NCI-H128 (cell line): Measurements from ENCODE around the gene VPS37B.
A peak's percentile ranks its signal among the peaks of the same experiment; 100 is the strongest.
"Not testable (repeated sequence)": the region's sequence is repeated elsewhere in the genome, so short reads cannot be mapped to it uniquely, and the experiment has no call there.

Experiments used
- DNase-seq: peaks from one replicate; lab custom pipeline; 2025; ENCODE audit not compliant: unreplicated experiment; lab: John Stamatoyannopoulos, UW

VPS37B gene

GRCh38 chr12:122884091-122884826 lies 11.7 kb downstream of the VPS37B start:
- DNase-seq = no peak

GRCh38 chr12:122882908-122883558 lies 12.9 kb downstream of the VPS37B start:
- DNase-seq = no peak

DNA sequence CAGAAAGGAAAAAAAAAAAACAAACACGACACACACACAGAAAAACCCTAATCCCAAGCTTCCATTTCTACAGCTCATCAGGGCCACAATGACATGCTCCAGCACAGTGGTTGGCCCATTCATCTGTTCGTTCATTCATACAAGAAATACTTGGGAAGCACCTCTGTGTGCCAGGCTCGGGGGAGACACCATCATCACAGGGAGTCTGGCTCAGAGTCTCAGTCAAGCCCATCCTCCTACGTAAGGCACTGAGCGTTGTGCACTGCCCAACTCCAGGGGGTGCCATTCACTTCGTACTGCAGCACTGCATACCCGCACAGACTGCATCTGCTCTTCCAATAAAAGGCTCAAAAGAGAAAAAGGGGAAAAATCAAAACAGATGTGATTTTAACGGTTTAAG lies 15.3 kb downstream of the VPS37B start:
- DNase-seq = no peak

GRCh38 chr12:122880155-122880667 lies 15.7 kb downstream of the VPS37B start:
- no peak for DNase-seq

DNA sequence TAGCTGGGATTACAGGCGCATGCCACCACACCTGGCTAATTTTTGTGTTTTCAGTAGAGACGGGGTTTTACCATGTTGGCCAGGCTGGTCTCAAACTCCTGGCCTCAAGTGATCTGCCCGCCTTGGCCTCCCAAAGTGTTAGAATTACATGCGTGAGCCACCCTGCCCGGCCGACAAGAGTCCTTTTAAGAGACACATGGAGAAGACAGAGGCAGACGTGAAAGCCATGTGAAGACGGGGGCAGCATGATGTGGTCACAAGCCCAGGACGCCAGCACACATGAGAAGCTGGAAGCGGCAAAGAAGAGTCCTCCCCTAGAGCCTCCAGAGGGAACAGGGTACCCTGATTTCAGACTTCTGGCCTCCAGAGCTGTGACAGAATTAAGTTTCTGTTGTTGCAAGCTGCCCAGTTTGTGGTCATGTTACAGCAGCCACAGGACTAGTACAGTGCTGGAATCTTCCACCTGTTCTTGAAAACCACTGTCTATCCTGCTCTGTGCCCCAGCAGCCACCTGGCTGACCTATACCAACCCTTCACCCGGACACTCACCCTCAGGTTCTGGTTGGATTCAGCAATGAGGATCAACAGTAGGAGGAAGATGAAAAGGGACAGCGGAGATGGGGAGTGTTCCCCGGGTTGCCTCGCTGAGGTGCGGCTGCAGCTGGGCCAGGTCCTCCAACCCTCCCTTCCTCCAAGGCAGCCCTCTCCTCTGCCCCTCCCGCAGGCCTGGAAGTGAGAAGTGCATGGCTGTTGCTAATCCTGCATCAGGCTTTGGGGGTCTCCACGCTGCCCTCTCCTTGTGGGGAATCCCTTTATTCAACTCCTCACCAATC lies 16.9 kb downstream of the VPS37B start:
- no peak for DNase-seq

DNA sequence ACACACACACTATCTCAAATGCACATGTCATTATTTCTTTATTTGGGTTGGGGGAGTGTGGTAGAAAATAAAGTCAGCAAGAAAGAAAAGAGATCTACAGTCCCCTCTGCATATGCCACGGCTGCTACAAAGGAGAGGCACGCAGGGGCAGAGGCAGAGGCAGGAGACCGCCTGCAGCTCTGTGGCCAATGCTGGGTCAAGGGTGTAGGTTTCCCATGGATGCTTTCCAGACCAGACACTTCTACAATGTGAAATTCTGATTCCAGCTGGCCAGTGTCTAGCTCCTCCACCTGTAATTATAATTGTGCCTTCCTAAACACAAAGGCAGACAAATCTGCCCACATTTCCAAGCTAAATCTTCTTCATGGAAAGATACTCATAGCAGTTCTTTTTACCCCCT lies 19.2 kb downstream of the VPS37B start:
- no peak for DNase-seq

DNA sequence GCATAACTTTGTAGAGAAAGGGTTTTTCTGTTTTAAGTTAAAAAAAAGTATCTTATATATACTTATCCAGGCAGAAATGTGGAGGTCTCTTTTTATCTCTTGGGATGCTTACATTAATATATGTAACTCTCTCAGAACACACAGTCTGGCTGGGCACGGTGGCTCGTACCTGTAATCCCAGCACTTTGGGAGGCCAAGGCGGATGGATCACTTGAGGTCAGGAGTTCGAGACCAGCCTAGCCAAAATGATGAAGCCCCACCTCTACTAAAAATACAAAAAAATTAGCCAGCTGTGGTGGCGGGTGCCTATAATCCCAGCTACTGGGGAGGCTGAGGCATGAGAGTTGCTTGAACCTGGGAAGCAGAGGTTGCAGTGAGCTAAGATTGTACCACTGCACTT lies 19.6 kb downstream of the VPS37B start:
- DNase-seq = not testable (repeated sequence)

GRCh38 chr12:122875590-122876220 lies 20.2 kb downstream of the VPS37B start:
- DNase-seq = no peak

DNA sequence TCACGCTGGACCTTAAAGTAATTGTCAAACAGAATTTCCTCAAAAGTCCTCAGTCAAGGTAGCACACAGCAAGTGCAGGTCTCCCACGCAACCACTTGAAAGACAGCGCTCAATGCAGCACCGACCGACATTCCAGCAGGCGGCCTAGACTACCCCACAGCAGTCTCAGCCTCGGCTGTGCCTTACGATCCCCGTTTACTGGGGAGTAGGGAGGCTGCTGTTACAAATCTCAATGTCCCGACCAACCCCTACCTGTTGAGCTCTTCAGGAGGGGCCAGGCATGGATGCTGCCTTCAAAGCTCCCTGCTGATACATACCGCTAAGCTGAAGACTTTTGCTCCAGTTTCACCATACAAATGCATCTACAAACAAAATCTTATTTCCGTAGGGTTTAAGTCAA lies 21.8 kb downstream of the VPS37B start:
- no peak for DNase-seq

DNA sequence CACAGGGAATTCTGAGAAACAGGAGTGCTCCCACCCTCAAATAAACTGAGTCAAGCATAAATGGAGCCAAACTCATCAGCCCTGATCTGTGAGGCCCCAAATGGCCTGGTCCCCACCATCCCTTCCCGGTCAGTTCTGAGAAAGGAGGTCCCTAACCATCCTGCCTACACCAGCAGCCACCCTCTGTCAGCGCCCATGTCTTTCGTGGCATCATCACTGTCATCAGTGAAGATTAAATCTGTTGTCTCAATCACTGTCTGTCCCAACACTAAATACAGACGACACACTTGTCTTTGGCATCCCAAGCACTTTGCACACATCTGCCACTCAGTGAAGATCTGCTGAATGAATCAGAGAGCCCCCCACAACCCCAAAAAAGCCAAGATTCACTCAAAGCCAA lies 22.4 kb downstream of the VPS37B start:
- DNase-seq = no peak

DNA sequence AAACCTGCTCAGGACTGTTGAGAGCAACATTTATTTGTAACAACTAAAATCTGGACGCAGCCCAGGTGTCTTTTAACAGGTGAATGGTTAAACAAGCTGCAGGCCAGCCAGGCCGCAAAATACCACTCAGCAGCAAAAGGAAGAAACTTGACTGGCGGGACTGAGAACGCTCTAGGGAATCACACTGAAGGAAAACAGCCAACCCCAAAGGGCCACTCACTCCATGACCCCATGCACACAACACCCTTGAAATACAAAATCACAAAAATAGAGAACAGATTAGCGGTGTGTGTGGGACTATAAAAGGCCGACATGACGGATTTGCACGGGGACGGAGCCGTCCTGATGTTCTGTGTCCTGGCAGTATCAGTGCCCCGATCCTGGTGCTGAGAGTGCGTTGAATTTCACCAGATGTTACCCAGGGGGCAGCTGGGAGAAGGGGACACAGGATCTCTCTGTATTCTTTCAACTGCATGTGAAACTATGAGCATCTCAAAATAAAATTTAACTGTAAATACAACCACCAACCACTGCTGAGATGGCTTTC lies 23.0 kb downstream of the VPS37B start:
- no peak for DNase-seq

GRCh38 chr12:122871851-122872780 lies 23.8 kb downstream of the VPS37B start:
- peak; percentile 69 for DNase-seq

GRCh38 chr12:122870867-122871664 lies 24.9 kb downstream of the VPS37B start:
- DNase-seq = no peak

- no peak for DNase-seq
These were observed 25.6 kb downstream of the VPS37B start for GRCh38 chr12:122870163-122870842.

- DNase-seq = no peak
These were observed 26.5 kb downstream of the VPS37B start for GRCh38 chr12:122869207-122869973.

DNA sequence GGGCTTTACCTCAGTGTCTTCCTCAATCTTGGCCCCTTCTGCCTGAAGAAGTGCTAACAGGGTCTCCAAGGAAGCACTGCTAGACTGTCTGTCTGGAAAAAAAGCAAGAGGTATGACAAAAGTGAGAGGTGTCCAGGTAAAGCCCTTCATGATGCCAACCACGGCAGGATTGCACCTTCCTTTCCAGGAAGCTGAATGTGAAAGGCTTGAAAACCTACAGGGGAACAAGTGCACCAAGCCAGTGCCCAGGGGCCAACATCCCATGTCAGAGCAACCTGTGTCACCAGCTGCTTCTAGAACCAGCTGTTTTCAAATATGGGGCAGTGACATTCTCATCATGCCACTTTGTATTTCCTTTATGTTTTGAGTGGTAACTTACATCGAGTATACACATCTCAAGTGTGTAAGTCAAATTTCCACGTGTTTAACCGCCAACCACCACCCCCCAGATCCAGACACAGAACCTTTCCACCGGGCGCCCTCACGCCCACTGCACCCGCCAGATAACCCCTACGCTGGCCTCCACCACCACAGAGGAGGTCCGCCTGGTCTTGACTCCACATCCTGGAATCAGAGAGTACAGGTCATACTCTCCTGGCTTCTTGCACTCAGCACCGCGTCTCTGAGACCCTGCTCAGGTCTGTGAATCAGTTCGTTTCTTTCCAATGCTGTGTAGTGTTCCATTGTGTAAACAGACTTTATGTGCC lies 27.3 kb downstream of the VPS37B start:
- DNase-seq = no peak
